HG03108 (cell line): Measurements from ENCODE around the gene NOL12.
"Not testable (repeated sequence)": the region's sequence is repeated elsewhere in the genome, so short reads cannot be mapped to it uniquely, and the experiment has no call there.

Source experiments
- ATAC-seq: cut with Tn5 transposase; IDR thresholded peaks from one replicate; pipeline ENCODE4 v1.9.1; 2021; ENCODE audit warnings: moderate library complexity; ENCODE audit not compliant: unreplicated experiment

The NOL12 gene

GRCh38 chr22:37710675-37711074 lies 24.5 kb downstream of the NOL12 start:
- no peak for ATAC-seq

GRCh38 chr22:37711490-37711889 lies 25.3 kb downstream of the NOL12 start:
- ATAC-seq = no peak

GRCh38 chr22:37713761-37714160 lies 27.6 kb downstream of the NOL12 start:
- no peak for ATAC-seq

GRCh38 chr22:37714634-37715033 lies 28.5 kb downstream of the NOL12 start:
- ATAC-seq = no peak

- no peak for ATAC-seq
Measured at GRCh38 chr22:37715760-37716159, 29.6 kb downstream of the NOL12 start.

- ATAC-seq = no peak
Measured at GRCh38 chr22:37716708-37717107, 30.6 kb downstream of the NOL12 start.

GRCh38 chr22:37717235-37717634 lies 31.1 kb downstream of the NOL12 start:
- not testable (repeated sequence) for ATAC-seq

GRCh38 chr22:37717746-37718305 lies 31.7 kb downstream of the NOL12 start:
- ATAC-seq = not testable (repeated sequence)

- ATAC-seq = no peak
Measured at GRCh38 chr22:37725551-37726240, 39.6 kb downstream of the NOL12 start.

GRCh38 chr22:37726241-37726887 lies 40.2 kb downstream of the NOL12 start:
- no peak for ATAC-seq

GRCh38 chr22:37728620-37729019 lies 42.5 kb downstream of the NOL12 start:
- no peak for ATAC-seq

- no peak for ATAC-seq
Measured at GRCh38 chr22:37731804-37732471, 45.8 kb downstream of the NOL12 start.

GRCh38 chr22:37732699-37733607 lies 46.8 kb downstream of the NOL12 start:
- no peak for ATAC-seq

- no peak for ATAC-seq
Measured at GRCh38 chr22:37733625-37734401, 47.7 kb downstream of the NOL12 start.

- no peak for ATAC-seq
Measured at GRCh38 chr22:37734402-37734700, 48.2 kb downstream of the NOL12 start.

- ATAC-seq = no peak
Measured at GRCh38 chr22:37734964-37735451, 48.9 kb downstream of the NOL12 start.

GRCh38 chr22:37739035-37739434 lies 52.9 kb downstream of the NOL12 start:
- ATAC-seq = no peak

- ATAC-seq = no peak
Measured at GRCh38 chr22:37739611-37740049, 53.5 kb downstream of the NOL12 start.

GRCh38 chr22:37740455-37741311 lies 54.5 kb downstream of the NOL12 start:
- no peak for ATAC-seq
